ENCODE data around the gene PAQR9.

PAQR9 gene

DNA sequence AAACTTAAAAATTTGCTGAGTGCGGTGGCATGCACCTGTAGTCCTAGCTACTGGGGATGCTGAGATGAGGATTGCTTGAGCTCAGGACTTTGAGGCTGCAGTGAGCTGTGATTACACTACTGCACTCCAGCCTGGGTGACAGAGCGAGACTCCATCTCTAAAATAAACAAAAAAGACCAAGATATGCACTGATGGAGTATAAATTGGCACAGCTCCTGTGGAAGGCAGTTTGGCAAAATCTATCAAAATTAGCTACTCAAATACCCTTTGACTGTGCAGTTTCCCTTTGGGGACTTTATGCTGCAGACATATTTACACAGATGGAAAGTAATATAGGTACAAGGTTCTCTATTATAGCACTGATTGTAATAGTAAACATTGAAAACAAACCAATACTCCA, 19.8 kb upstream of the PAQR9 start:
- Histone ChIP-seq H3K4me2 (ENCODE audit: insufficient read depth, low read length) (no peak overlapping the region), H3K4me1 (ENCODE audit: insufficient read depth, low read length) (no peaks in the 10 kb centered on the region), H3K27ac (ENCODE audit: low read length) (no peak overlapping the region), H4K20me1 (ENCODE audit: insufficient read depth, low read length) (no peaks in the 10 kb centered on the region), H3K27me3 (ENCODE audit: insufficient read depth, low read length, poor library complexity) (peaks cover 18% of the 10 kb centered on the region), H3K36me3 (ENCODE audit: insufficient read depth, low read length) (no peaks in the 10 kb centered on the region), H2AFZ (ENCODE audit: low read depth, low read length) (no peak overlapping the region), H3K4me3 (ENCODE audit: low read depth in 1 of 2, low read length in 2 of 2) (no peak overlapping the region), H3K9me3 (ENCODE audit: insufficient read depth, low read length, severe bottlenecking) (no peaks in the 10 kb centered on the region), H3K9ac (ENCODE audit: low read depth, low read length) (no peak overlapping the region), H3K79me2 (ENCODE audit: insufficient read depth, low read length) (no peaks in the 10 kb centered on the region)
- DNase-seq, result no peak
- TF ChIP-seq, protein P1, sequence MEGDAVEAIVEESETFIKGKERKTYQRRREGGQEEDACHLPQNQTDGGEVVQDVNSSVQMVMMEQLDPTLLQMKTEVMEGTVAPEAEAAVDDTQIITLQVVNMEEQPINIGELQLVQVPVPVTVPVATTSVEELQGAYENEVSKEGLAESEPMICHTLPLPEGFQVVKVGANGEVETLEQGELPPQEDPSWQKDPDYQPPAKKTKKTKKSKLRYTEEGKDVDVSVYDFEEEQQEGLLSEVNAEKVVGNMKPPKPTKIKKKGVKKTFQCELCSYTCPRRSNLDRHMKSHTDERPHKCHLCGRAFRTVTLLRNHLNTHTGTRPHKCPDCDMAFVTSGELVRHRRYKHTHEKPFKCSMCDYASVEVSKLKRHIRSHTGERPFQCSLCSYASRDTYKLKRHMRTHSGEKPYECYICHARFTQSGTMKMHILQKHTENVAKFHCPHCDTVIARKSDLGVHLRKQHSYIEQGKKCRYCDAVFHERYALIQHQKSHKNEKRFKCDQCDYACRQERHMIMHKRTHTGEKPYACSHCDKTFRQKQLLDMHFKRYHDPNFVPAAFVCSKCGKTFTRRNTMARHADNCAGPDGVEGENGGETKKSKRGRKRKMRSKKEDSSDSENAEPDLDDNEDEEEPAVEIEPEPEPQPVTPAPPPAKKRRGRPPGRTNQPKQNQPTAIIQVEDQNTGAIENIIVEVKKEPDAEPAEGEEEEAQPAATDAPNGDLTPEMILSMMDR (IDR thresholded peaks at IDR 0.05; ENCODE audit: borderline replicate concordance, extremely low read depth, low read length, poor library complexity, severe bottlenecking), result no peak
- no peak for TF ChIP-seq EZH2 (IDR thresholded peaks at IDR 0.05; ENCODE audit: borderline replicate concordance, low read depth, low read length, severe bottlenecking)
- no peak for ATAC-seq (ENCODE audit: insufficient read depth, low read depth)

DNA sequence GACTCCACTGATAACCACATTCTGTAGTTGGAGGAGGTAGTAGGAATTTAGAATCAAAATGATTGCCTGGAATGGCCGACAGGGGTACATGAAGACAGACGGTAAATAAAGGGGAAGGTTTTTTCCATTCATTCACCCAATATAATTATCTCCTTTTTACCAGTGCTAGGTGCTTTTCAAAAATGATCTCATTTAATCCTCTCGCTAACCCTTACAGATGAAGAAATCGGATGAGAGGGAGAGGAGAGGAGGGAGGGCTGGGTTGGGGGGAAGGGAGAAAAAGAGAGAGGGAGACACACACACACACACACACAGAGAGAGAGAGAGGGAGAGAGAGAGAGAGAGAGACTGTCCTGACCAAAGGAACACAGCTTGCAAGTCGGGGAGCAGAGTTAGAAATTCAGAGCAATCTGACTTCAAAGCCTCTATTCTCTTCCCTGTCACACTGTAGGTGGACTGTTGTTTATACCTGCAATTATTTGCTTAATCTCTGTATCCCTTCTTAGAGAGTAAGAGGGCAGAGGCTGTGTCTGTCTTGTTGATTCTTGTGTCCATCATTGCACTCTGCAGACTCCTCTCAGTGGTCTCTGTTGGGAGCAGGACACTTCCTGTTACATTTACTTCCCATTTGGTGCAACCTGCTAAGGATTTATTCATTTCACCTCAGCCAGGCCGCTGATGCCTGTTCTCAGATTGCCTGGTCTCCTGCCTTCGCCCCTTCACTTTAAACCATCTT, 18.7 kb upstream of the PAQR9 start:
- H3K27ac ChIP-seq (ENCODE audit: low read length), result no peak overlapping the region
- H3K4me1 ChIP-seq (ENCODE audit: insufficient read depth, low read length), result no peaks in the 10 kb centered on the region
- peaks cover 18% of the 10 kb centered on the region for H3K27me3 ChIP-seq (ENCODE audit: insufficient read depth, low read length, poor library complexity)
- no peak overlapping the region for H3K4me2 ChIP-seq (ENCODE audit: insufficient read depth, low read length)
- H3K36me3 ChIP-seq (ENCODE audit: insufficient read depth, low read length), result no peaks in the 10 kb centered on the region
- TF ChIP-seq EZH2 (IDR thresholded peaks at IDR 0.05; ENCODE audit: borderline replicate concordance, low read depth, low read length, severe bottlenecking), result no peak
- TF ChIP-seq, protein P1 (IDR thresholded peaks at IDR 0.05; ENCODE audit: borderline replicate concordance, extremely low read depth, low read length, poor library complexity, severe bottlenecking), result no peak
- H2AFZ ChIP-seq (ENCODE audit: low read depth, low read length), result no peak overlapping the region
- no peaks in the 10 kb centered on the region for H3K9me3 ChIP-seq (ENCODE audit: insufficient read depth, low read length, severe bottlenecking)
- no peaks in the 10 kb centered on the region for H4K20me1 ChIP-seq (ENCODE audit: insufficient read depth, low read length)
- no peak overlapping the region for H3K4me3 ChIP-seq (ENCODE audit: low read depth in 1 of 2, low read length in 2 of 2)
- DNase-seq, result no peak
- H3K9ac ChIP-seq (ENCODE audit: low read depth, low read length), result no peak overlapping the region
- no peaks in the 10 kb centered on the region for H3K79me2 ChIP-seq (ENCODE audit: insufficient read depth, low read length)
- no peak for ATAC-seq (ENCODE audit: insufficient read depth, low read depth)

DNA sequence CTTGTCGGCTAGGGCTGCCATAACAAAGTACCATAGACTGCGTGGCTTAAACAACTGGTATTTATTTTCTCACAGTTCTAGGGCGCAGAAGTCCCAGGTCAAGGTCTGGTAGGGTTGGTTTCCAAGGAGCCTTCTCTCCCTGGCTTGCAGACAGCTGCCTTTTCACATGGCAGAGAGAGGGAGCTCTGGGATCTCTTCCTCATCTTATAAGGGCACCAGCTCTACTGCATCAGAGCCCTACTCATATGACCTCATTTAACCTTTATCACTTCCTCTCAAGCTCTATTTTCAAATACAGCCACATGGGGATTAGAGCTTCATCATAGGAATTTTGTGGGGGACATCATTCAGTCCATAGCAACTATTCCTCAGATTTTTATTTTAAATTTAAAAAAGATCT, 17.6 kb upstream of the PAQR9 start:
- H3K4me3 ChIP-seq (ENCODE audit: low read depth in 1 of 2, low read length in 2 of 2), result no peak overlapping the region
- DNase-seq (no peak), ATAC-seq (ENCODE audit: insufficient read depth, low read depth) (no peak)
- no peaks in the 10 kb centered on the region for H3K9me3 ChIP-seq (ENCODE audit: insufficient read depth, low read length, severe bottlenecking)
- no peaks in the 10 kb centered on the region for H3K36me3 ChIP-seq (ENCODE audit: insufficient read depth, low read length)
- no peaks in the 10 kb centered on the region for H3K4me1 ChIP-seq (ENCODE audit: insufficient read depth, low read length)
- no peaks in the 10 kb centered on the region for H4K20me1 ChIP-seq (ENCODE audit: insufficient read depth, low read length)
- H2AFZ ChIP-seq (ENCODE audit: low read depth, low read length), result no peak overlapping the region
- H3K4me2 ChIP-seq (ENCODE audit: insufficient read depth, low read length), result no peak overlapping the region
- peaks cover 18% of the 10 kb centered on the region for H3K27me3 ChIP-seq (ENCODE audit: insufficient read depth, low read length, poor library complexity)
- H3K9ac ChIP-seq (ENCODE audit: low read depth, low read length), result no peak overlapping the region
- no peaks in the 10 kb centered on the region for H3K79me2 ChIP-seq (ENCODE audit: insufficient read depth, low read length)
- no peak overlapping the region for H3K27ac ChIP-seq (ENCODE audit: low read length)
- TF ChIP-seq, protein P1 (IDR thresholded peaks at IDR 0.05; ENCODE audit: borderline replicate concordance, extremely low read depth, low read length, poor library complexity, severe bottlenecking), result no peak

DNA sequence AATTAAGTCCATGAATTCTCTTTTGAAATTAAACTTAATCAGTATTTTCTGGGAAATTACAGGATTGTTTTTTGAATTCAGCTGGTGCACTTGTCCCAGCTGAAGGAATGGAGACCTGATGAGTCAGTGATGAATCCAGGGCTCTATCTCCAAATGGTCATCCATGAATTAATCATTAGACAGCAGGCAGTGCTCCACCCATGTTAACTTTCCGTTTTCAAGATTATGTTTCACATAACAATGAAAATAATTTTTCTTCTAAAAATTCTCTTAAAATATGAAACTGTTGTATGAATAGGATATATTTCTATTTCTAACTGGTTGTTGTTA, 13.9 kb upstream of the PAQR9 start:
- Histone ChIP-seq H3K27ac (ENCODE audit: low read length) (no peak overlapping the region), H3K36me3 (ENCODE audit: insufficient read depth, low read length) (no peaks in the 10 kb centered on the region), H3K79me2 (ENCODE audit: insufficient read depth, low read length) (no peaks in the 10 kb centered on the region), H3K9me3 (ENCODE audit: insufficient read depth, low read length, severe bottlenecking) (no peaks in the 10 kb centered on the region), H3K9ac (ENCODE audit: low read depth, low read length) (no peak overlapping the region), H3K4me2 (ENCODE audit: insufficient read depth, low read length) (no peak overlapping the region), H3K27me3 (ENCODE audit: insufficient read depth, low read length, poor library complexity) (peaks cover 15% of the 10 kb centered on the region), H2AFZ (ENCODE audit: low read depth, low read length) (no peak overlapping the region), H3K4me1 (ENCODE audit: insufficient read depth, low read length) (no peaks in the 10 kb centered on the region), H3K4me3 (ENCODE audit: low read depth in 1 of 2, low read length in 2 of 2) (no peak overlapping the region), H4K20me1 (ENCODE audit: insufficient read depth, low read length) (no peaks in the 10 kb centered on the region)
- TF ChIP-seq, protein P1 (IDR thresholded peaks at IDR 0.05; ENCODE audit: borderline replicate concordance, extremely low read depth, low read length, poor library complexity, severe bottlenecking), result no peak
- TF ChIP-seq EZH2 (IDR thresholded peaks at IDR 0.05; ENCODE audit: borderline replicate concordance, low read depth, low read length, severe bottlenecking), result no peak
- ATAC-seq (ENCODE audit: insufficient read depth, low read depth) (no peak), DNase-seq (no peak)

Data from DND-41 (cell line).